Cardiac fibroblast (primary cell): Measurements from ENCODE around the gene ACTA2.

Experiments
- DNase-seq, 2 donors: peaks; one replicate each; pipeline versions ENCODE4 v3.0.0 to v3.0.0-alpha.2; 2010; ENCODE audit warnings: low read depth in 2 of 2
- H3K4me3 ChIP-seq, 2 donors: replicated peaks in 1 of 2; 1 replicate in 1 of 2; 2 replicates in 1 of 2; pipeline ENCODE4 v1.5.1; 2011; ENCODE audit warnings: low read depth in 2 of 2, low read length in 2 of 2, mild to moderate bottlenecking in 2 of 2, moderate library complexity in 1 of 2
- TF ChIP-seq, protein P1 (sequence below): IDR thresholded peaks from one replicate; pipeline ENCODE4 v1.5.1; 2011; ENCODE audit warnings: low read depth, mild to moderate bottlenecking, low read length, inconsistent platforms

The ACTA2 gene

DNA sequence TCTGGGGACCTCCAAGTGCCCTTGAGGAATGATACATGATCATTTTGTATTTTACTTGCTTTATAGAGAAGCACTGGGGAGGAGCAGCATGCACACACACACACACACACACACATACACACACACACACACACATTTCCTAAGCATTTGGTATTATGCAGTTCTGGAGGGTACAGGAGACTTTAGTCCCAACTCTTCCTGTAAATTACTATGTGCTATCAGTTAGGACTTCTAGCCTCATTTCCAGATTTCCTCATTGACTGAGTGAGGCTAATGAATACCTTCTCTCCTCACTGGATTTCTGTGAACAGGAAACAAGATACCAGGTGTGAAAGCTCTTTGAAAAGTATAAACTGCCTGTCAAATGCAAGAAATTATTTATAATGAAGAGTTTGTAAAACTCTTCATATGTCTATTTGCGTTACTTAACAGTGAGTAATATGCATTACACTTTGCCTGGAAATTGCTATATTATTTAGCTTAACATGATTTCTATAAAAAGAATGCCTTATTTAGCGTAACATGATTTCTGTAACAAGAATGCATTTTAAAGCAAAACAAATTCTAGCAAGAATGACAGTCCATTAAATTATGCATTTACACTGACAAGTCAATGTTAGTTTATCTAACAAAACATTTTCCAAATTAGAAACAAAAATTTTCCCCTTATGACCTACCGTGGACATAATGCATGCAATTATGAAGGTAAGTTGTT lies 34.2 kb downstream of the ACTA2 start:
- TF ChIP-seq, protein P1, sequence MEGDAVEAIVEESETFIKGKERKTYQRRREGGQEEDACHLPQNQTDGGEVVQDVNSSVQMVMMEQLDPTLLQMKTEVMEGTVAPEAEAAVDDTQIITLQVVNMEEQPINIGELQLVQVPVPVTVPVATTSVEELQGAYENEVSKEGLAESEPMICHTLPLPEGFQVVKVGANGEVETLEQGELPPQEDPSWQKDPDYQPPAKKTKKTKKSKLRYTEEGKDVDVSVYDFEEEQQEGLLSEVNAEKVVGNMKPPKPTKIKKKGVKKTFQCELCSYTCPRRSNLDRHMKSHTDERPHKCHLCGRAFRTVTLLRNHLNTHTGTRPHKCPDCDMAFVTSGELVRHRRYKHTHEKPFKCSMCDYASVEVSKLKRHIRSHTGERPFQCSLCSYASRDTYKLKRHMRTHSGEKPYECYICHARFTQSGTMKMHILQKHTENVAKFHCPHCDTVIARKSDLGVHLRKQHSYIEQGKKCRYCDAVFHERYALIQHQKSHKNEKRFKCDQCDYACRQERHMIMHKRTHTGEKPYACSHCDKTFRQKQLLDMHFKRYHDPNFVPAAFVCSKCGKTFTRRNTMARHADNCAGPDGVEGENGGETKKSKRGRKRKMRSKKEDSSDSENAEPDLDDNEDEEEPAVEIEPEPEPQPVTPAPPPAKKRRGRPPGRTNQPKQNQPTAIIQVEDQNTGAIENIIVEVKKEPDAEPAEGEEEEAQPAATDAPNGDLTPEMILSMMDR: no peak

DNA sequence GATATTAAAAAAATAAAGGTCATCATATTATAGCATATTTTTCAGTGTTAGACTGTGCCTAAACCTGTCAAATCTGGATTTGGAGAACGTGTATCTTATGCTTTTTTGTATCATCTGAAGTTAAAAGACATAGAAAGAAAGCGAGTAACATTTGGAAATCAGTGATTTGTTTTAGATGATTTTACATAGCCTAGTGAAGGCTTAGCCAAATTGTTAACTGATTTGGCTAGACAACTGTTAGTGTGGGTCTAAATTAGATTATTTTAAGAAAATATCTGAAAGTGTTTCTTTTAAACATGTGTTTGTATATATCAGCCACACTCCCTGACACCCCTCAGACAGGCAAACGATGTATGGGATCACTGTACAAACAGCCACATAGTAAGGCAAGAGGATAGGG lies 35.6 kb downstream of the ACTA2 start:
- TF ChIP-seq, protein P1: no peak
- DNase-seq: no peak
- no peak overlapping the region for H3K4me3 ChIP-seq

More for the DNA sequence above, 34.2 kb downstream of the ACTA2 start:
- no peak for DNase-seq
- H3K4me3 ChIP-seq: no peak overlapping the region

DNA sequence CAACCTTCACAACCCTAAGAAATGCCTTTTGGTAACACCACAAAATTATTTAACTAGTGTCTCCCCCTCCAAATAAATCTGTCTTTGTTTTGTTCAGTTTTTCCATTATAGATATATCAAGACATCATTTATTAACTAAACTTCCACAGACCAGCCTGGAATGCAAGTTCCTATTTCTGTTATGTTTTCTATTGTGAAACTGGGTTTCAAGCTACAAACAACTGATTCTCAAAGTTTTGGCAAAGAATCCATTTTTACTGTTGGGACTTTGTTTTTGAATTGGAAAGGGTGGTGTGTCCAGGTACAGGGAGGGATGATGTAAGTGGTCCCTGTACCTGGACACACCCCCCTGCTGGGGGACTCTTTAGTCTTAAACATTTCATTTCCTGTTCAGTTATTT lies 36.3 kb downstream of the ACTA2 start:
- DNase-seq: no peak
- TF ChIP-seq, protein P1: no peak
- no peak overlapping the region for H3K4me3 ChIP-seq

DNA sequence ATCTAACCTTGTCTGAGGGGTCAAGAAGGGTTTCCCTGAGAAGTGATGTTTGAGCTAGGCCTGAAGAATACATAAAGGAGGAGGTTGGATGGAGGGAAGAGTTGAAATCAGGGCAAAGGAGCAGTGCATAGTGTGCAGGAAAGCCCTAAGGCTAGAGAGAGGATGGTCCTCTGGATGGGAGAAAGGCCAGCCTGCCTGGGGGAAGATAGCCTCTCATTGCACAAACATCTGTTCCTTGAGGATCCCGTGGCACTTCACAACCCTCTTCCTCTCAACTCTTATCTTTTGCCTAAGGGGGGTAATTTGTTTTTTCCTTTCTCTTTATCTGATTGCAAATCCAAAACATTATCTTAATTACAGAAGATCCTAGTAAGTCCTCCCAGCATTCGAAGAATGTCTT lies 36.8 kb downstream of the ACTA2 start:
- TF ChIP-seq, protein P1: no peak
- H3K4me3 ChIP-seq: no peak overlapping the region
- no peak for DNase-seq

DNA sequence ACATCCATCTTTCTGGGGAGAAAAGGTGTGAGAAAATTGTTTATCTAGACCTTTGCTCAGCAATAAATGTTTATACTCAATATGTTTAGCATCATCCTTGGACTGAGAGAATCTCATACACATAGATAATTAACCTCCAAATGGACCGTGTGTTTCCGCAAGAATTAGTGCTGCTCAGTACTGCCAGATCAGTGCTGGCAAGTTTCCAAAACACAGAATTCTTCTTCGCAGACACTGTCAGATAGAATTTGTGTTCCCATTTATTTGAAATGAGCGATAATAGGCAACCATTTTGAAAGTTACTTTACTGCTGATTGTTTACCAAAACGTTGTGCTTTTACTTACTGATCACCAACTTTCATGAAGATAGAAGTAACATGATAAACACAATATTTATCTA lies 38.8 kb downstream of the ACTA2 start:
- TF ChIP-seq, protein P1: no peak
- no peak overlapping the region for H3K4me3 ChIP-seq
- peak in 1 of 2 donors; percentile 42 for DNase-seq

DNA sequence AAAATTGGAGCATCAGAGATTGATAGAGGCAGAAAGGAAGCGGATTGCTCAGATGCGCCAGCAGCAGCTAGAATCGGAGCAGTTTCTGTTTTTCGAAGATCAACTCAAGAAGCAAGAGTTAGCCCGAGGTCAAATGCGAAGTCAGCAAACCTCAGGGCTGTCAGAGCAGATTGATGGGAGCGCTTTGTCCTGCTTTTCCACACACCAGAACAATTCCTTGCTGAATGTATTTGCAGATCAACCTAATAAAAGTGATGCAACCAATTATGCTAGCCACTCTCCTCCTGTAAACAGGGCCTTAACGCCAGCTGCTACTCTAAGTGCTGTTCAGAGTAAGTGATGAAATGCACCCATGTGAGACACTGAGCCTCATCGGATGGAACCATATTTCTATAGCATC lies 39.4 kb downstream of the ACTA2 start:
- TF ChIP-seq, protein P1: no peak
- DNase-seq: peak; percentile 47 to 48
- H3K4me3 ChIP-seq: no peak overlapping the region

DNA sequence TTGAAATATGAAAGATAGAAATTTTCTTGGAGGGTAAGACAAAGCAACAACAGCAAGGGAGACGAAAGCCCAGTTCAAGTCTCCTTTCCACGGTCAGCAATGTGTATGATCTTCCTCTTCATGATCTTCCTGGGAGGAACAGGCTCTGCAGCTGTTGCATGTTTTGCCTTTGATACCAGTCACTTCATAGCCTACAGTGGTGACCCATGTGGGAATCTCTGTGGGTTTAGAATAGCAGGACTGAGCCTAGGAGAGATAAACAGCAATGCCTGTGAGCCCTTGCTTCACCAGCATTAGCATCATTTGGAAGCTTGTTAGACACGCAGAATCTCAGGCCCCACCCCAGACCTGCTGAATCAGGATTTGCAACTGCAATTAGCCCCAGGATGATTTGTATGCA lies 40.7 kb downstream of the ACTA2 start:
- no peak overlapping the region for H3K4me3 ChIP-seq
- DNase-seq: no peak
- TF ChIP-seq, protein P1: no peak
